NCI-H2196 (cell line): ENCODE data around the gene SDF2L1.
"Not testable (repeated sequence)": the region's sequence is repeated elsewhere in the genome, so short reads cannot be mapped to it uniquely, and the experiment has no call there.

Experiments
- DNase-seq: peaks from one replicate; lab custom pipeline; 2025; ENCODE audit not compliant: unreplicated experiment; lab: John Stamatoyannopoulos, UW

SDF2L1 gene

GRCh38 chr22:21659864-21660525 lies 17.9 kb downstream of the SDF2L1 start:
- no peak for DNase-seq

- DNase-seq: no peak
Measured at GRCh38 chr22:21660904-21661303, 18.8 kb downstream of the SDF2L1 start.

GRCh38 chr22:21661991-21662390 lies 19.9 kb downstream of the SDF2L1 start:
- no peak for DNase-seq

- DNase-seq: no peak
Measured at GRCh38 chr22:21663738-21664137, 21.6 kb downstream of the SDF2L1 start.

- DNase-seq: no peak
Measured at GRCh38 chr22:21665047-21665851, 23.1 kb downstream of the SDF2L1 start.

GRCh38 chr22:21666786-21667185 lies 24.7 kb downstream of the SDF2L1 start:
- DNase-seq: no peak

GRCh38 chr22:21669026-21669425 lies 26.9 kb downstream of the SDF2L1 start:
- DNase-seq: no peak

GRCh38 chr22:21672107-21672629 lies 30.1 kb downstream of the SDF2L1 start:
- no peak for DNase-seq

- no peak for DNase-seq
Measured at GRCh38 chr22:21673534-21674321, 31.6 kb downstream of the SDF2L1 start.

- no peak for DNase-seq
Measured at GRCh38 chr22:21674638-21675245, 32.6 kb downstream of the SDF2L1 start.

GRCh38 chr22:21677606-21678443 lies 35.7 kb downstream of the SDF2L1 start:
- DNase-seq: no peak

GRCh38 chr22:21678842-21679241 lies 36.7 kb downstream of the SDF2L1 start:
- not testable (repeated sequence) for DNase-seq

- no peak for DNase-seq
Measured at GRCh38 chr22:21679383-21679782, 37.3 kb downstream of the SDF2L1 start.

GRCh38 chr22:21680830-21681565 lies 38.9 kb downstream of the SDF2L1 start:
- no peak for DNase-seq

- no peak for DNase-seq
Measured at GRCh38 chr22:21681566-21682370, 39.7 kb downstream of the SDF2L1 start.

GRCh38 chr22:21682385-21683175 lies 40.5 kb downstream of the SDF2L1 start:
- DNase-seq: no peak

GRCh38 chr22:21683401-21683811 lies 41.3 kb downstream of the SDF2L1 start:
- DNase-seq: peak; percentile 3
